Large intestine (tissue), 3 donors: ENCODE measurements around the gene DIS3L2. TPM values are rescaled to one million over a fixed set of nuclear protein-coding genes. Genes with fewer than 3 reads are reported as not detected.
"Not testable (repeated sequence)": the region's sequence is repeated elsewhere in the genome, so short reads cannot be mapped to it uniquely, and the experiment has no call there.

ENCODE experiments used
- DNase-seq, 2 donors: peaks; one replicate each; pipeline versions ENCODE4 v3.0.0 to v3.0.0-alpha.2; 2013
- H3K27ac ChIP-seq: one replicate; pipeline ENCODE4 v1.5.1; 2013; ENCODE audit warnings: low read length
- H3K27me3 ChIP-seq: 2 replicates; pipeline ENCODE4 v1.6.1; 2013; ENCODE audit warnings: low read length; ENCODE audit not compliant: control insufficient read depth, insufficient read depth
- H3K36me3 ChIP-seq: 2 replicates; pipeline ENCODE4 v1.6.1; 2013; ENCODE audit warnings: low read length; ENCODE audit not compliant: control insufficient read depth, insufficient read depth
- H3K4me1 ChIP-seq: one replicate; pipeline ENCODE4 v1.6.1; 2013; ENCODE audit warnings: low read length; ENCODE audit not compliant: control insufficient read depth, insufficient read depth
- H3K4me3 ChIP-seq: one replicate; pipeline ENCODE4 v1.5.1; 2013; ENCODE audit warnings: low read length
- H3K9me3 ChIP-seq: one replicate; pipeline ENCODE4 v1.6.1; 2013; ENCODE audit warnings: mild to moderate bottlenecking, low read depth, low read length, moderate library complexity; ENCODE audit not compliant: control insufficient read depth
- WGBS: methylation state at CpG from one replicate; pipeline ENCODE4 v1.1.5; 2013; ENCODE audit warnings: low lambda C conversion rate; ENCODE audit not compliant: insufficient coverage; 5-methylcytosine and 5-hydroxymethylcytosine counted together
- polyA plus RNA-seq: library from polyadenylated mRNA; unstranded; fragments of 120-200 nt; gene quantifications from one replicate; pipeline ENCODE4 v1.2.1, GENCODE V29; 2013

Gene DIS3L2
- polyA plus RNA-seq, 1 donor = 23.6 TPM

DNA sequence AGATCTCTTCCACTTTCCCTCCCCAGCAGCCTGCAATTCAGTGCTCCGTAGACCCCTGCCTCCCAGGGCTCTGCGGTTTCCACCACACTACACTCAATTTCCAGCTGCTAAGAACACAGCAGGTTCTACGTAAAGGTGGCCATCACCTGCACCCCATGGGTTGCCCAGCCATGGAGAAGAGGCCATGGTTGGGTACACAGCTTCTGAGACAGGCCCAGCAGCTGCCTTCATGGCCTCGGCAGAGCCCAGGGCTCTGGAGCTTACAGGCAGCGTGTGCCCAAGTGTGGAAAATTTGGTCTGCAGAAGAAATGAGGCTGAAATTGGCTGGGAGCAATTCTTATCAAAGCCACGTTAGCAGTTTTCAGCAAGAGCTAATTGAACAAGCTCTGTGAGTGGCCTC is 362.5 kb downstream of the DIS3L2 start:
- H3K4me1 ChIP-seq, H3K4me3 ChIP-seq, H3K9me3 ChIP-seq, H3K36me3 ChIP-seq, H3K27ac ChIP-seq, H3K27me3 ChIP-seq, DNase-seq: not testable (repeated sequence)
- WGBS = 94% methylated on average over 2 of the region's 6 CpGs

GRCh38 chr2:232324778-232325177 is 363.3 kb downstream of the DIS3L2 start:
- H3K9me3 ChIP-seq = no peaks in the 10 kb centered on the region
- H3K36me3 ChIP-seq = no peaks in the 10 kb centered on the region
- no peak overlapping the region for H3K4me3 ChIP-seq
- WGBS = 100% methylated on average over 1 of the region's 4 CpGs
- DNase-seq = no peak
- no peak overlapping the region for H3K27ac ChIP-seq
- H3K27me3 ChIP-seq = no peaks in the 10 kb centered on the region
- no peaks in the 10 kb centered on the region for H3K4me1 ChIP-seq

- H3K4me1 ChIP-seq = no peaks in the 10 kb centered on the region
- DNase-seq = no peak
- WGBS = no CpG with 5 or more reads among the region's 24 CpGs
- no peak overlapping the region for H3K27ac ChIP-seq
- H3K4me3 ChIP-seq = no peak overlapping the region
- H3K27me3 ChIP-seq = no peaks in the 10 kb centered on the region
- no peaks in the 10 kb centered on the region for H3K9me3 ChIP-seq
- H3K36me3 ChIP-seq = peaks cover 3% of the 10 kb centered on the region
These were observed 364.1 kb downstream of the DIS3L2 start for GRCh38 chr2:232325324-232326273.

DNA sequence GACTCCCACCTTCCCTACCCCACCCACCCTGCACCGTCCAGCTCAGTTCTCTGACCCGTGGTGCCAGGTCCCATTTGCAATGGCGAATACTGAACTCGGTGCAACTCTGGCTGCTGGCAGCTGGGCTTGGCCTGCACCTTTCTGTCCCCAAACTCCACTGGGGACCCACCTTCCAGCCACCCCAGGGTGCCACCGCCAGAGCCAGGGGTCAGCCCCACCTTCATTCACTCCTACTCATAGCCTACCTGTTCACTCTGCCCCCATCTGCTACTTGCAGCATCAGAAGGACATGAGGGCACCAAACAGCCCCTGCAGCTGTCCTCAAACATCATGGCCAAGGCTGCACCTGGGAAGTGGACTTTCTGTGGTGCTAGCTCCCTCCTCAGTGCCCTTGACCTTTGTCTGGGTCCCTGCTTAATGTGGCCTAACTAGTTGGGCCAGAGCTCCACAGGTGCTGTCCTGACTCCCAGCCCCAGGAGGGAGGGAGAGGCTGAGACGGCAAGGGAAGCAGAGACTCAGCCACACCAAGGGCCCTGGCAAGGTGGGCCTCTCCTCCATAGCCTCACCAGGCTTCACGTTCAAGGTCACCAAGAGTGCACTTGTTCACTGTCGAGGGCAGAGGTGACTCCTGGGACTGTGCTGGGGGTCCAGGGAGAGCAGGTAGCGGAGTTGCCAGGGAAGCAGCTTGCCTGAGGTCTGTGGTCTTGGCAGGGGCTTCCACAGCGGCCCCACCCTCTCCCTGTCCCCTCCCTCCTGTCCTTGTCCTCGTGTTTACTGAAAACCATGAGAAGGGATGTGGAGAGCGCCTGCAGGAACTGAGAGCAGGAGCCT is 365.0 kb downstream of the DIS3L2 start:
- not testable (repeated sequence) for H3K4me3 ChIP-seq, DNase-seq, H3K4me1 ChIP-seq, H3K27me3 ChIP-seq, H3K9me3 ChIP-seq, H3K36me3 ChIP-seq, H3K27ac ChIP-seq
- WGBS = no CpG with 5 or more reads among the region's 12 CpGs

DNA sequence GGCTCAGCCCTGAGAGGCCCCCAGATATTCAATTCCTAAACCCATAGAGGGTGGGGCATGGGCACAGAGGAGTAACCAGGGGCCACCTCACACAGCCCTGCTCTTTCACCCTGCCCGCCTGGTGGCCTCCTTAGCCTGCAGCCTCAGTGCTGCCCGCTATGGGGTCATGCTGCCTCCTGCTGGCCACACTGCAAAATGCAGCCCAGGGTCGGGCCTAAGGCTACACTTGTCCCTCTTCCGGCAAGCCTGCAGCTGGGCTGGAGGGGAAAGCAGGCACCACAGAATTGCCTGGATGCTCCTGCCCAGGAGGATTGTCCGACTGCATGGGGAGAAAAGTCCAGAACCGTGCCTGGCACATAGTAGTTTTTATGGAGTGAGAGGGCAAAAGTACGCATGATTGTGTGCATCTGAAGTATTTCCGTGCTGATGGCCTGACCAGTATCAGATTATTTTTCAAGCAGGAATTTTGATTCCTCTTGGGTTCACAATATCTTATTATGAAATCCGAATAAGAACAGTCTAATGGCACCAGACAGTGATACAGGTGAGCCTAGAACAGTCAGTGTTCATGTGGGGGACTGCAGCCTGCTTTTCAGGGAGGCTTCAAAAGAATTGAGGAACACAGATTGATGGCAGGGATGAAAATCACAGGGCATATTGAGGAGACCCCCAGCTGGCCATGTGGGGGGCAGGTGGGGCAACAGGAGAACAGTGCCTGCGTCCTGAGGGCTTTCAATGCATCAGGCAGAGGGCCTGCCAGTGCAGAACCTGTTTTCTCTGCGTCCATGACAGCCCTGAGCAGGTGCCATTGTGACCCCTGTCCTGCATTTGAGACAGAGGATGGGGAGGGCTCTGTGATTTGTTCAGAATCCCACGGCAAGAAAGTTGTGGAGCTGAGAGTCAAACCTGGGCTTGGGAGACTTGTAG is 365.9 kb downstream of the DIS3L2 start:
- no peak overlapping the region for H3K4me3 ChIP-seq
- peak; percentile 37 to 47 for DNase-seq
- no peaks in the 10 kb centered on the region for H3K9me3 ChIP-seq
- H3K4me1 ChIP-seq = no peaks in the 10 kb centered on the region
- no peak overlapping the region for H3K27ac ChIP-seq
- no peaks in the 10 kb centered on the region for H3K27me3 ChIP-seq
- peaks cover 3% of the 10 kb centered on the region for H3K36me3 ChIP-seq
- WGBS = 100% methylated on average over 1 of the region's 12 CpGs

DNA sequence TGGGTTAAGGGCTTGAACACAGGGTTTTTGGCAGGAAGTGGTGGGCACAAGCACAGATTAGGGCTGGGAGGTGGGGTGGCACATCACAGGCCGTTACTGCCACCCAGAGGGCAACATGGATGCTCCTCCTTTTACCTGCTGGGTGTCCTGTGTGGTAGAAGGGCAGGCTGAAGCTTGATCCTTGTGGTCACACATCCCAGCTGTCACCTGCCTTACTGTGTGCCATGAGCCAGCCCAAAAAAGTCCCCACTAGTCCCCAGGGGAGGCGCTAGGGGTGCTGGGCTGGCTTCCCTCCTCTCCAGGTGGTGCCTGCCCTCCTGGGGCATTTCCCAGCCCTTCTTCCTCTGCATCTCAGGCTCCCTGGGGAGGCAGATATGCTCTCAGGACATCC is 366.5 kb downstream of the DIS3L2 start:
- Histone ChIP-seq H3K27me3 (no peaks in the 10 kb centered on the region), H3K4me3 (no peak overlapping the region), H3K9me3 (no peaks in the 10 kb centered on the region), H3K4me1 (no peaks in the 10 kb centered on the region), H3K36me3 (peaks cover 3% of the 10 kb centered on the region), H3K27ac (no peak overlapping the region)
- WGBS = no CpG with 5 or more reads among the region's 2 CpGs
- no peak for DNase-seq

GRCh38 chr2:232328516-232329460 is 367.3 kb downstream of the DIS3L2 start:
- H3K27me3 ChIP-seq = no peaks in the 10 kb centered on the region

DNA sequence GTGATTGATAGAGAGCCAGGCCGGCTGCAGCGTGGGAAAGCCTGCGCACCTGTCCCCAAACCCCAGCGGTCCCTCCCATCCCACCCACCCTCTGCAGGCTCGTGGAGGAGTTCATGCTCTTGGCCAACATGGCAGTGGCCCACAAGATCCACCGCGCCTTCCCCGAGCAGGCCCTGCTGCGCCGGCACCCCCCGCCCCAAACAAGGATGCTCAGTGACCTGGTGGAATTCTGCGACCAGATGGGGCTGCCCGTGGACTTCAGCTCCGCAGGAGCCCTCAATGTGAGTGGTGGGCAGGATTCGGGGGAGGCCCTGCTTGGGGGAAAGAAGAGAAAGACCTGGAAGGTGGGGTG is 368.2 kb downstream of the DIS3L2 start:
- Histone ChIP-seq H3K9me3 (no peaks in the 10 kb centered on the region), H3K27ac (no peak overlapping the region), H3K36me3 (peaks cover 7% of the 10 kb centered on the region), H3K4me1 (no peaks in the 10 kb centered on the region), H3K27me3 (no peaks in the 10 kb centered on the region), H3K4me3 (no peak overlapping the region)
- no CpG with 5 or more reads among the region's 15 CpGs for WGBS
- DNase-seq = no peak

More at GRCh38 chr2:232328516-232329460, 367.3 kb downstream of the DIS3L2 start:
- no CpG with 5 or more reads among the region's 14 CpGs for WGBS
- Histone ChIP-seq H3K4me1 (no peaks in the 10 kb centered on the region), H3K9me3 (no peaks in the 10 kb centered on the region), H3K4me3 (no peak overlapping the region), H3K27ac (no peak overlapping the region), H3K36me3 (peaks cover 3% of the 10 kb centered on the region)
- DNase-seq = no peak
